ENCODE data around the gene ACAD10. TPM values are rescaled to one million over a fixed set of nuclear protein-coding genes. Genes with fewer than 3 reads are reported as not detected.

Gene ACAD10
- total RNA-seq, 1 donor from 2014 or later: 11.6 TPM

GRCh38 chr12:111773801-111774551 is 88.1 kb downstream of the ACAD10 start:
- peak; percentile 90 for DNase-seq (ENCODE audit: low read depth)
- no peaks in the 10 kb centered on the region for H3K27me3 ChIP-seq (ENCODE audit: control insufficient read depth, insufficient read depth, low read length)
- peaks cover 6% of the 10 kb centered on the region for H3K36me3 ChIP-seq (ENCODE audit: control insufficient read depth, insufficient read depth, low read length)
- TF ChIP-seq, protein P1, sequence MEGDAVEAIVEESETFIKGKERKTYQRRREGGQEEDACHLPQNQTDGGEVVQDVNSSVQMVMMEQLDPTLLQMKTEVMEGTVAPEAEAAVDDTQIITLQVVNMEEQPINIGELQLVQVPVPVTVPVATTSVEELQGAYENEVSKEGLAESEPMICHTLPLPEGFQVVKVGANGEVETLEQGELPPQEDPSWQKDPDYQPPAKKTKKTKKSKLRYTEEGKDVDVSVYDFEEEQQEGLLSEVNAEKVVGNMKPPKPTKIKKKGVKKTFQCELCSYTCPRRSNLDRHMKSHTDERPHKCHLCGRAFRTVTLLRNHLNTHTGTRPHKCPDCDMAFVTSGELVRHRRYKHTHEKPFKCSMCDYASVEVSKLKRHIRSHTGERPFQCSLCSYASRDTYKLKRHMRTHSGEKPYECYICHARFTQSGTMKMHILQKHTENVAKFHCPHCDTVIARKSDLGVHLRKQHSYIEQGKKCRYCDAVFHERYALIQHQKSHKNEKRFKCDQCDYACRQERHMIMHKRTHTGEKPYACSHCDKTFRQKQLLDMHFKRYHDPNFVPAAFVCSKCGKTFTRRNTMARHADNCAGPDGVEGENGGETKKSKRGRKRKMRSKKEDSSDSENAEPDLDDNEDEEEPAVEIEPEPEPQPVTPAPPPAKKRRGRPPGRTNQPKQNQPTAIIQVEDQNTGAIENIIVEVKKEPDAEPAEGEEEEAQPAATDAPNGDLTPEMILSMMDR (IDR thresholded peaks at IDR 0.05; ENCODE audit: insufficient read depth, low read length, severe bottlenecking): no peak
- peak; percentile 43 for FAIRE-seq
- no peak overlapping the region for H3K4me3 ChIP-seq (ENCODE audit: low read depth, low read length)

GRCh38 chr12:111775205-111776193 is 89.6 kb downstream of the ACAD10 start:
- Histone ChIP-seq H3K36me3 (ENCODE audit: control insufficient read depth, insufficient read depth, low read length) (peaks cover 7% of the 10 kb centered on the region), H3K4me3 (ENCODE audit: low read depth, low read length) (no peak overlapping the region), H3K27me3 (ENCODE audit: control insufficient read depth, insufficient read depth, low read length) (no peaks in the 10 kb centered on the region)
- TF ChIP-seq, protein P1 (IDR thresholded peaks at IDR 0.05; ENCODE audit: insufficient read depth, low read length, severe bottlenecking): no peak
- peak; percentile 52 for DNase-seq (ENCODE audit: low read depth)
- FAIRE-seq: no peak

DNA sequence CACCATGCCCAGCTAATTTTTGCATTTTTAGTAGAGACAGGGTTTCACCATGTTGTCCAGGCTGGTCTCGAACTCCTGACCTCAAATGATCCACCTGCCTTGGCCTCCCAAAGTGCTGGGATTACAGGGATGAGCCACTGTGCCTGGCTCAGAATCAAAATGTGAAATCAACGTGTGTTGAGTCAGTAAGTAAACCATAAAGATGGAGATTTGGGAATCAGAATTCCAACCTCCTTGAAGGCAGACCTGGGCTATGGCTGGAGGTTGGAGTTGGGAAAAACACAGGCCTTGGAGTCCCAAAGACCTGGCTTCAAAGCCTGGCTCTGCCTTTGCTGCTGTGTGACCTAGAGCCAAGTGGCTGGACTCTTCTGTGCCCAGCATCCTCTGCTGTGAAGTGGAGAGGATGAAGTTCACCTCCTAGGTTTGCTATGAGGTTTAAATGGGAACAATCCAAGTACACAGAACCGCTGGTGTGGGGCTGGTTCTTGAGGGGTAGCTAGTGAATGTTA is 91.0 kb downstream of the ACAD10 start:
- Histone ChIP-seq H3K27me3 (ENCODE audit: control insufficient read depth, insufficient read depth, low read length) (no peaks in the 10 kb centered on the region), H3K4me3 (ENCODE audit: low read depth, low read length) (no peak overlapping the region), H3K36me3 (ENCODE audit: control insufficient read depth, insufficient read depth, low read length) (peaks cover 16% of the 10 kb centered on the region)
- no peak for FAIRE-seq
- no peak for DNase-seq (ENCODE audit: low read depth)
- TF ChIP-seq, protein P1 (IDR thresholded peaks at IDR 0.05; ENCODE audit: insufficient read depth, low read length, severe bottlenecking): no peak

DNA sequence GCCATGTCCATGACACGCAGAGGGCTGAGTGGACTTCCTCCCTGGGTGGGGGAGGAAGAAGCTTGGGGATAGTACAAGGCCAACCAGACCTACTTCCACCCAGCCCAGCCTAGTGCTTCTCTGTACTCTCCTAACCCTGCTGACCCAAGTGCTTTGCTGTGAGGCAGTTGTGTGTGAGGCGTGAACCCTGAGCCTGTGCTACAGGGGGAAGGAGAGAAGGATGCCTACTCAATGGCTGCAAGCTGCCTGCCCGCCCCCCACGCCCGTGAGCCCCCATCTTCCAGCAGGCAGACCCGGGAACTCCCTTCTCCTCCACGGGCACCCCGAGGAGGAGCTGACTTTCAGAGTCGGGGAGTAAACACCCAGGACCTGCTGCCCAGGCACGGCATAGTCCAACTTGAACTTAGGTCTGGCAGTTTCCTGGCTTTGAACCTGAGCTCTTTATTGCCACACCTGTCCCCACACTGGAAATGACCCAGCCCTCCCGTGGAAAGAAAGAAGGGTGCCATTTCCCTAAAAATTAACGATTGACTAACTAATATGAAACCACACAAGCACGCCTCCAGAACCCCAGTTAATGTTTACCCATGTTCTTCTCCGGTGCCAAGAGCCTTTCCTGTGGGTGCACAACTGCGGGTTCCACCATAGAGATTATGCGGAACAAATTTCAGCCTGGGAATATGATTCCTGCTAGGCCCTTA is 91.6 kb downstream of the ACAD10 start:
- DNase-seq (ENCODE audit: low read depth) (no peak), FAIRE-seq (no peak)
- H3K36me3 ChIP-seq (ENCODE audit: control insufficient read depth, insufficient read depth, low read length): peaks cover 16% of the 10 kb centered on the region
- H3K27me3 ChIP-seq (ENCODE audit: control insufficient read depth, insufficient read depth, low read length): no peaks in the 10 kb centered on the region
- TF ChIP-seq, protein P1 (IDR thresholded peaks at IDR 0.05; ENCODE audit: insufficient read depth, low read length, severe bottlenecking): no peak
- no peak overlapping the region for H3K4me3 ChIP-seq (ENCODE audit: low read depth, low read length)

GRCh38 chr12:111780166-111780565 is 94.3 kb downstream of the ACAD10 start:
- no peak for FAIRE-seq
- no peak overlapping the region for H3K4me3 ChIP-seq (ENCODE audit: low read depth, low read length)
- no peaks in the 10 kb centered on the region for H3K27me3 ChIP-seq (ENCODE audit: control insufficient read depth, insufficient read depth, low read length)
- TF ChIP-seq, protein P1 (IDR thresholded peaks at IDR 0.05; ENCODE audit: insufficient read depth, low read length, severe bottlenecking): no peak
- peaks cover 34% of the 10 kb centered on the region for H3K36me3 ChIP-seq (ENCODE audit: control insufficient read depth, insufficient read depth, low read length)
- no peak for DNase-seq (ENCODE audit: low read depth)
